Measurements from ENCODE around the gene SH3RF1.

The SH3RF1 gene

GRCh38 chr4:169274033-169274432 is 3.3 kb upstream of the SH3RF1 start:
- no peak for DNase-seq

GRCh38 chr4:169272265-169272886 is 1.6 kb upstream of the SH3RF1 start:
- DNase-seq, result no peak

- DNase-seq, result no peak
Observed at GRCh38 chr4:169271692-169272007, 894 bp upstream of the SH3RF1 start.

- peak; percentile 10 to 64 for DNase-seq
Observed at GRCh38 chr4:169269916-169270809, 593 bp downstream of the SH3RF1 start.

GRCh38 chr4:169268951-169269760 is 1.6 kb downstream of the SH3RF1 start:
- no peak for DNase-seq

GRCh38 chr4:169267070-169267469 is 3.7 kb downstream of the SH3RF1 start:
- DNase-seq, result no peak

GRCh38 chr4:169266661-169267060 is 4.1 kb downstream of the SH3RF1 start:
- no peak for DNase-seq

DNA sequence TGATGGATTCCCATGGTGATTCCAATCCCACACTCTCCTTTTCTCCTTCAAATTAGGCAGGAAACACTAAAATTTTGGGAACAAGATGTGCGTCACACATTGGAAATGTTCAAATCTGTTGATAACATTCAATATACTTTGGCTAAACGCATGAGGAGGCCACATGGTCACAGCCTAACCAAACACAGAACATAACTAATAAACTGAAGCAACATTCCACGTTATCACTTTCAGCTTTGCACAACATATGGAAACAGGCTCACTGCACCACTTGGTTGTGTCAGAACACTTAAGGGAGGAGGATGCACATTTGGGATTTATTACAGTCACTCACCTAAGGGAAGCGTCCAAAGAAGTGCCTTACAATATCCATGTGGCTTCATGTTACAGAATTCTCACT is 4.7 kb downstream of the SH3RF1 start:
- DNase-seq, result no peak

- DNase-seq, result no peak
Observed at GRCh38 chr4:169263791-169264392, 6.9 kb downstream of the SH3RF1 start.

DNA sequence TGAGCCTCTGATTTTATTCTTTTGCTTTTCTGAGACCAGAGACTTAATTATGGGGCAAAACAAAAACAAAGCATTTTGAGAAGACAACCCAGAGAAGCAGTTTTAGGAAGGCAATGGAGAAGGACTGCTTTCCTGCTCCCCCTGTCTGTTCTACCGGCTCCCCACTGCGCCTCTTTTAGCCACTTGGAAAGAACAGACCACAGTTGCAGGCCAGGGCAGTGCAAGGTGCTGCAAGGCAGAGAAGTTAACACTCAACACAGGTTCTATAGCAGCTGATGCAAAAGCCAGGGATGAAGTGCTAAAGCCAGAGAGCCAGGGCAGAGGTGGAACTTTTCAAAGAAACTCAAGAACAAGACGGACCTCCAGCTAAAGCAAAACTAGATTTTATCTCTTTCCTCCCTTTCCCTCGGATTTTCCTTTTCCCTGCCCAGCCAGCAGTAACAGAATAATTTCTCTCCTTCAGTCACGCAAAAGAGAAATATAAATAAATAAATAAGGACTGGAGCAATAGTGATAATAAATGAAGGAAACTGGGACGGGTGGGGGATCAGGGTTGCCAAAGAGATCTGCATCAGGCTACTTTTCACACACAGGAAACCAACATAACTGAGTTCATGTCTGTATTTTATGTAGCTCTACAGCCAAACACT is 10.4 kb downstream of the SH3RF1 start:
- no peak for DNase-seq

DNA sequence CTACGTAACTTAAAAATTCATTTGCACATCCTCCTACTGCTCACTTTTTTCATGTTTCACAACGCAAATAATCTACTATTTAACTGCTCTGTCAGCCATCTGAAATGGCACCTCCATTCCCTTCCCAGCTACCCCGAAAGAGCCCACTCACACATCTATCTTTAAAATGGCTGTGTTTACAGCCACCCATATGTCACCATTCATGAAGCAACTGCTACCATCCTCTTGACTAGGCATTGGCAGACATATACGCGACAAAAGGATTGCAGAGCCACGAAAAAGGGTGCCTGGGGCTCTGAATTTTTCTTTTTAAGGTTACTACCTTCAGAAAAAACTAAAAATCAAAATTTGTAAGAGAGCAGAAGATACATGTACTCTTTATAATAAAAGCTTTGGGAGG is 11.5 kb downstream of the SH3RF1 start:
- no peak for DNase-seq

DNA sequence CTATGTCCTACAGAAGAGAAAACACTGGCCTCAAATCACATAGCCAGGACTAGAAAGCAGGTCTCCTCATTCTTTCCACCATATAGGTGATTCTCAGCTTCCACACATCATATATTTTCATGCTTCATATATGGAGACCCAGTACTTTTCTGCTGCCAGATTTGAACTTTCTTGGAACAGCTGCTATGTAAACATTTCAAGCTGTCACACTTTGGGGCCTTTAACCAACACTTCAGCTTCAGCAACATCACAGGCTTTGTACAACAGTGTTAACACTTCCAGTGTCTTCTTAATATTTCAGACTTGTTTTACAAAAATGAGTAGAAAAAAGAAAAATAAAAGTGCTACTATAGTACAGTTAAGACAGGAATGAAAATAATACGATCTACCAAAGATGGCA is 12.6 kb downstream of the SH3RF1 start:
- DNase-seq, result no peak

DNA sequence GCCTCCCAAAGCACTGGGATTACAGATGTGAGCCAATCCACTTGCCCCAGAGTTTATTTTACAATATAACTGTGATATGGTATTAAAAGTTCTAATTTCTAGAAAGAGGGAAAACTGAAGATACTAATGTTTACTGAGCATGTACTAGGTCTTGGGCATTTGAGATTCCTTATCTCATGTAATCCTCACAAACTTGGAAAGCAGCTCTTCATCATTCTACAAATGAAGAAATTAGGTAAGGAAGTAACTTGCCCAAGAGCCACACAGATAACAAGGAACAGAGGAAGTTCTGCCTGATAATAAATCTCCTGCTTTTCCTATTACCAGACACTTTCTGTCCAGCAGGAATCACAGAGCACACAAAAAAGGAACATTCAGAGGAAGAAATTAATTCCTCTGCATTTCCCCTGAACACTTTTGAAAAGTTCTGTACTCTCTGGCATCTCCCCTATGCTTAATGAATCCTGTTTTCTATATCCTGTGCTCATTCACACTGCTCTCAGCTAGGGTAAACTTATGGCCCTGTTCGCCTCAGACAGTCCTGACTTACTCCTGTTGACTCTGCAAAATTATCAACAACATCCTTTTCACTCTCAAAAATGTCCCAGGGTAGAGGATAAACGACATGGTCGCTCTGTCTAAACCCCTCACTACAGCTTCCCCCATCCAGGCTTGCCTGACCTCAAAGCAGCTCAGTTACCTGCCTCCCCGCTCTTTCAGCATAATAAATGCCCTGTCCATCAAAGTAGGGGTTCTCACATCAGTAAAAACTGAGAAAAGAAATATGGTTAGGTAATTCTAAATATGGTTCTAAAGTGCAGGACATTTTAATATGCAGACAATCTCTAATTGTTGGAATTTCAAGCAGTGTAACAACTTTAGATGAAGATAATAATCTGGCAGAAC is 13.6 kb downstream of the SH3RF1 start:
- no peak for DNase-seq

GRCh38 chr4:169256101-169256612 is 14.6 kb downstream of the SH3RF1 start:
- no peak for DNase-seq

- no peak for DNase-seq
Observed at GRCh38 chr4:169254546-169254983, 16.2 kb downstream of the SH3RF1 start.

DNA sequence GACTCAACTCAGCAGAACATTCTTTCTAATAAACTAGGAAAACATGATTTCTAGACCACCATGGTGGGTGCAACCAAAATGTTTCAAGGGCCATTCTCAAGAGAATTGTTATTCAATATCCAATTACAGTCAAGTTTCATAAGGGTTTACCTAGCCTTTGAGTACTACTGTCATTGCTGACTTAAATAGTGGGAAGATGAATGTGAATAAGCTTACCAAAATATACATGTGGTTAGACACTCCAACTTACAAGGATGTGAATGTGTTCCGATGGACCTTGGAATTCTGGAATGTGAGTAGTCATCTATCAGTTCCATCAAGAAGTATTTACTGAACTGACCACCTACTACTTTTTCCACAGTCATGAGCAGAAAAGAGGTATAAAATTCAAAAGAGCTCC is 16.9 kb downstream of the SH3RF1 start:
- DNase-seq, result no peak

GRCh38 chr4:169253113-169253671 is 17.6 kb downstream of the SH3RF1 start:
- DNase-seq, result no peak

DNA sequence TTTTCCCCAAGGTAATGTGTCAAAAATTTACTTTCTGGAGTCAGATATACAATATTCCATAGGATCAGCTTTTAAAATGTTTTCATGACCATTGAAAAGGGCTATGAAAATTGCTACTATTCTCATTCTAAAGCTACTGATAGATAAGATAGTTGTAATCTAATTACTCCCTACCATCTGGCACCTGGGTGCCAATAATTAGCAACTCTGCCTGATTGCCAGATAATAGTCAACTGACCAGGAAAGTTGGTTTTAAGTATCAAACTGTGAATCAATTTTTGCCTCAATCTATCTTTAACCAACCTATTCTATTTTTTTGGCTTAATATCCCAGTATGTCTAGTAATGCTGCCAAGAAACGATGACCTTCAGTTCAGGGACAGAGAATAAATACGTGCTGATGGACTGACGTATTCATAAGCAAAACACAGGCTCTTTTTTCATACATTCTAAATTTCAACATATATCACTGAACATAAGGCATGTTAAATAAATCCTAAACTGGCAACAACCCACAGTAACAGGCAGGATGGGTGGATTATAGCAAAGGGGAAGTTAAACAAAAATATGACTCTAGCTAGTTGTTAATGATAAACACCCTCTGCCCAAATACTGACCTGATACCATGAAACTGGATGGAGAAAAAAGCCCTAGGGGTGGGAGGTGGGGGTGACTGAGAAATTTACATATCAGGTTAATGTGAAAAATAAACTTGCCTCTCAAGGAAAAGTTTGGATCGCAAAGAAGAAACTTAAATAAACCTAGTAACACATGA is 18.2 kb downstream of the SH3RF1 start:
- DNase-seq, result no peak

GRCh38 chr4:169251291-169252235 is 19.2 kb downstream of the SH3RF1 start:
- no peak for DNase-seq

Data from NCI-H2081 (cell line).